Spleen (tissue), 7 donors: ENCODE measurements around the gene GAGE1.
"Not testable (repeated sequence)": the region's sequence is repeated elsewhere in the genome, so short reads cannot be mapped to it uniquely, and the experiment has no call there.

Source experiments
- CTCF ChIP-seq, 11 experiments: fragments of 200-600 bp in 7 of 11; fragments of 450-650 bp in 4 of 11; sonication (generic) in 4 of 11; IDR thresholded peaks in 8 of 11; conservative IDR thresholded peaks in 3 of 11; 1 replicate in 7 of 11; 2 replicates in 4 of 11; pipeline versions ENCODE4 v1.4.0 to v1.8.0; 2016 to 2021; ENCODE audit warnings: antibody characterized with exemption in 11 of 11, inconsistent platforms in 4 of 11, mild to moderate bottlenecking in 1 of 11
- POLR2A ChIP-seq, 3 donors: fragments of 450-650 bp; IDR thresholded peaks; one replicate each; pipeline ENCODE4 v1.5.1; 2017; ENCODE audit warnings: antibody characterized with exemption in 3 of 3, mild to moderate bottlenecking in 1 of 3
- POLR2AphosphoS5 ChIP-seq, 3 donors: sonication (generic); formaldehyde crosslinking; IDR thresholded peaks; one replicate each; pipeline ENCODE4 v1.5.1; 2017; ENCODE audit warnings: antibody characterized with exemption in 3 of 3
- donor health status: DM: no; HTN: no; CAD: no; lungs with moderate emphysema.
- donor health status: DM: no; HTN: no; CAD: no.
- donor health status: DM: no; HTN: no; CAD: no.

- TF ChIP-seq CTCF (IDR thresholded peaks at IDR 0.05 in 8 of 11, conservative IDR thresholded peaks at IDR 0.05 in 3 of 11); POLR2A (IDR thresholded peaks at IDR 0.05); POLR2AphosphoS5 (IDR thresholded peaks at IDR 0.05): not testable (repeated sequence)
These were observed at the start of gene GAGE1 for GRCh38 chrX:49598720-49599119.
